Ovary (tissue), 9 donors: Measurements from ENCODE around the gene CRYBG2. TPM values are rescaled to one million over a fixed set of nuclear protein-coding genes. Genes with fewer than 3 reads are reported as not detected.
"Not testable (repeated sequence)": the region's sequence is repeated elsewhere in the genome, so short reads cannot be mapped to it uniquely, and the experiment has no call there.

Source experiments
- DNase-seq, 5 donors: peaks; one replicate each; pipeline ENCODE4 v3.0.0-alpha.2; 2019 to 2020
- H3K27ac ChIP-seq, 2 donors: fragments of 200-600 bp; one replicate each; pipeline versions ENCODE4 v1.5.1 to v1.8.0; 2019 to 2022
- H3K27me3 ChIP-seq: fragments of 200-600 bp; one replicate; pipeline ENCODE4 v1.8.0; 2022
- H3K36me3 ChIP-seq: fragments of 200-600 bp; sonication (generic); one replicate; pipeline ENCODE4 v1.5.1; 2019
- H3K4me1 ChIP-seq: one replicate; pipeline ENCODE4 v1.8.1; 2013; ENCODE audit warnings: mild to moderate bottlenecking, moderate library complexity; ENCODE audit not compliant: insufficient read depth
- H3K4me3 ChIP-seq: fragments of 200-600 bp; sonication (generic); one replicate; pipeline ENCODE4 v1.5.1; 2017
- H3K9me3 ChIP-seq, 2 donors: fragments of 200-600 bp in 1 of 2; sonication (generic) in 1 of 2; one replicate each; pipeline versions ENCODE4 v1.5.1 to v1.8.1; 2013 to 2019; ENCODE audit warnings: mild to moderate bottlenecking in 1 of 2, moderate library complexity in 1 of 2
- CTCF ChIP-seq, 3 donors: fragments of 450-650 bp in 2 of 3; fragments of 200-600 bp in 1 of 3; IDR thresholded peaks; one replicate each; pipeline versions ENCODE4 v1.5.1 to v1.8.0; 2016 to 2022; ENCODE audit warnings: antibody characterized with exemption in 3 of 3, mild to moderate bottlenecking in 1 of 3
- EP300 ChIP-seq: sonication (generic); formaldehyde crosslinking; IDR thresholded peaks from one replicate; pipeline ENCODE4 v1.6.1; 2017; ENCODE audit warnings: antibody characterized with exemption
- POLR2A ChIP-seq: fragments of 450-650 bp; IDR thresholded peaks from one replicate; pipeline ENCODE4 v1.6.1; 2017; ENCODE audit warnings: antibody characterized with exemption, mild to moderate bottlenecking, moderate library complexity
- WGBS, 3 donors: extraction: QIAGEN DNeasy Blood & Tissue Kit in 1 of 3; methylation state at CpG; one replicate each; pipeline versions ENCODE4 v1.1.5 to v1.1.7; 2013 to 2017; 5-methylcytosine and 5-hydroxymethylcytosine counted together
- intact Hi-C, 4 donors: fragments of 100-400 bp; cut with DNase I; formaldehyde crosslinking; loops; one replicate each; pipeline versions ENCODE4 v1.11.0 to v1.15.1; 2022 to 2023
- polyA plus RNA-seq, 2 donors: library from polyadenylated mRNA; stranded (reverse); fragments of 200-250 nt in 1 of 2; fragments of 350-450 nt in 1 of 2; fragmentation: Illumina TruSeq in 1 of 2; extraction: RNeasy Lipid Tissue Mini Kit (QIAGEN cat#74804) in 1 of 2; gene quantifications; one replicate each; pipeline ENCODE4 v1.2.3, GENCODE V29; 2013 to 2014
- total RNA-seq, 7 donors: library from RNA; depleted of rRNA in 2 of 7; stranded (reverse); fragments of >200 nt in 2 of 7; fragmentation: NEBNext Ultra II Directional in 3 of 7; extraction: Animal tissue kit (Norgen Biotek cat#: 25700) in 3 of 7; gene quantifications; one replicate each; pipeline versions ENCODE4 v1.1.0 to v1.2.4, GENCODE V29; 2016 to 2023
- donor health status: DM: no; HTN: no; CAD: no; lungs with moderate emphysema.
- donor health status: DM: no; HTN: no; CAD: no.
- donor health status: Bipolar disorder and iron deficiency.
- donor health status: DM: yes; HTN: yes; CAD: no.
- donor health status: DM: no; HTN: no; CAD: no.
- donor health status: DM: yes; HTN: yes; CAD: no.

CRYBG2 gene
- total and polyA plus RNA-seq, 9 donors: 0.11 to 2.3 (median 0.23) TPM; not detected in 6

DNA sequence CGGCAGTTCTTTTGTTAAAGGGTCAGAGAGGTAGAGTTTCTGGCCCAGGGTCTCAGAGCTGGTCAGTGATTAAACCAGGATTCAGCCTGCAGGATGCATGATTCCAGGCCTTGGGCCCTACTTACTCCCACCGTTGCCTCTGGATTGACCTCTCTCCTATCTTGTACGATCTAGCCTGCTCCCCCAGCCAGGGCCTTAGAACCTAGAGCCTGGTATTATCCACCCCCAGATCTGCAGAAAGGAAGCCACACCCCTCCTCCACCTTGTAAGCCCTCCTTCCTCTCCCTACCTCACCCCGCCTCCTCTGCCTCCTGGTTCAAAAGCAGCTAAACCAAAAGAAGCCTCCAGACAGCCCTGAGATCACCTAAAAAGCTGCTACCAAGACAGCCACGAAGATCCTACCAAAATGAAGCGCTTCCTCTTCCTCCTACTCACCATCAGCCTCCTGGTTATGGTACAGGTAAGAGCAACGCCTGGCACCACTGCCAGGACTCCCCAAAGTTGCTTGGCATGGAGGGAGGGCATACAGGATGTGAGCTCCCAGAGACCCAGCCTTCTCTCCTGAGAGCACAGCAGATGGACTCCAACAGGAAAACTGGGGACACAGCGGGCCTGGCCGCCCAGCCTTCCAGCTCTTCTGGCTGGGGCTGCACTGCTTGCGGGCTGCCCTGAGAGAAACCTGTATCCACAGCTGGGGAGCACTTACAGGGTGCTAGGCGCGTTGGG, 36.2 kb downstream of the CRYBG2 start, which contains the start of gene CD52:
Gene CD52, plus strand, starts transcription at position 347 of the 726 bp plus-strand sequence. Its CDS starts 60 bp downstream, at position 407.
- H3K9me3 ChIP-seq: no peaks in the 10 kb centered on the region
- H3K27me3 ChIP-seq: no peaks in the 10 kb centered on the region
- WGBS, 3 donors: 70 to 79% (median 74%) methylated on average over 12 of the region's 12 CpGs
- no peak within 1 kb of the TSS for H3K27ac ChIP-seq
- no peak within 1 kb of the TSS for H3K4me3 ChIP-seq
- intact Hi-C loops: no loop called here
- DNase-seq: no peak
- H3K4me1 ChIP-seq: no peaks in the 10 kb centered on the region
- TF ChIP-seq EP300 (no peak), CTCF (IDR thresholded peaks at IDR 0.05) (no peak), POLR2A (no peak)
- H3K36me3 ChIP-seq: no peaks in the 10 kb centered on the region

DNA sequence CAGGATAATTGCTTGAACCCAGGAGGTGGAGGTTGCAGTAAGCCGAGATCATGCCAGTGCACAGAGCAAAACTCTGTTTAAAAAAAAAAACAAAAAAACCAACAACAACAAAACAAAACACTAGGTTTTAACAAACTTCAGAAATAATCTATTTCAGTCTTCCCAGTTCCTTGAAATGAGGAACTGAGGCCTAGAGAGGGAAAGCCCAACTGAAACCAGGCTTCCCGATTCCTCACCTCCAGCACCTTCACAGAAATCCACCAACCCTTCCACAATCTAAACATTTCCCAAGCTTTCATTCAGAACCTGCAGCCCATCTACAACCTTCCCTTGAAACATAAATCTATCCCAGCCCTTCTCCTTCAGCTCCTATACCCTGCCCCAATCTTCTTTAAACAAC, 36.8 kb downstream of the CRYBG2 start:
- no peaks in the 10 kb centered on the region for H3K36me3 ChIP-seq
- no peaks in the 10 kb centered on the region for H3K9me3 ChIP-seq
- WGBS, 3 donors: 88 to 91% (median 90%) methylated on average over 2 of the region's 2 CpGs
- no peak overlapping the region for H3K27ac ChIP-seq
- TF ChIP-seq CTCF (IDR thresholded peaks at IDR 0.05): no peak
- no peak for TF ChIP-seq POLR2A
- no peak for TF ChIP-seq EP300
- intact Hi-C loops: no loop called here
- H3K4me1 ChIP-seq: no peaks in the 10 kb centered on the region
- DNase-seq: no peak
- no peaks in the 10 kb centered on the region for H3K27me3 ChIP-seq
- H3K4me3 ChIP-seq: no peak overlapping the region

GRCh38 chr1:26315874-26316850, 37.8 kb downstream of the CRYBG2 start:
- Histone ChIP-seq H3K9me3 (no peaks in the 10 kb centered on the region), H3K4me3 (no peak overlapping the region), H3K36me3 (no peaks in the 10 kb centered on the region), H3K27ac (no peak overlapping the region), H3K4me1 (no peaks in the 10 kb centered on the region), H3K27me3 (no peaks in the 10 kb centered on the region)
- no peak for DNase-seq
- intact Hi-C loops: no loop called here
- WGBS, 3 donors: 79 to 81% (median 80%) methylated on average over 8 of the region's 8 CpGs
- TF ChIP-seq EP300: no peak
- TF ChIP-seq POLR2A: no peak
- no peak for TF ChIP-seq CTCF (IDR thresholded peaks at IDR 0.05)

DNA sequence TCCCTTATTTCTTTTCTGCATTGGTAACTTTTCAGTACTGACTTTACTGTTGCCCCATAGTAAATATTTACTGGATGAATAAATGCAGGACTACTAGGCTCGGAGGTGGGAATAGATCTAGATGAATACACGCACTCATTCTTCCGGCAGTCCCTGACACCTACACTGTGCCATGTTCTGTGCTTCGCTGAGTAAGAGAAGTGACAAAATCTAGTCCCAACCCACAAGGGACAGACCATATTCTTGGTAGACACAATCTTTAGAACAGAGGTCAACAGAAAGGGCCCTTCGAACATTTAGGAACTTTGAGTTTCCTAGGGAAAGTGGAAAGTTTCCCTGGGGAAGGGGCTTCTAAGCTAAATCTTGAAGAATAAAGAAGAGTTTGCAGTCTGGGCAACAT, 39.4 kb downstream of the CRYBG2 start:
- no peaks in the 10 kb centered on the region for H3K36me3 ChIP-seq
- no peak overlapping the region for H3K27ac ChIP-seq
- no peaks in the 10 kb centered on the region for H3K4me1 ChIP-seq
- intact Hi-C loops: no loop called here
- no peak overlapping the region for H3K4me3 ChIP-seq
- no peaks in the 10 kb centered on the region for H3K9me3 ChIP-seq
- no peaks in the 10 kb centered on the region for H3K27me3 ChIP-seq
- 87 to 90% (median 87%) methylated on average over 5 of the region's 5 CpGs for WGBS, 3 donors
- no peak for DNase-seq
- TF ChIP-seq EP300 (no peak), POLR2A (no peak), CTCF (IDR thresholded peaks at IDR 0.05) (no peak)

DNA sequence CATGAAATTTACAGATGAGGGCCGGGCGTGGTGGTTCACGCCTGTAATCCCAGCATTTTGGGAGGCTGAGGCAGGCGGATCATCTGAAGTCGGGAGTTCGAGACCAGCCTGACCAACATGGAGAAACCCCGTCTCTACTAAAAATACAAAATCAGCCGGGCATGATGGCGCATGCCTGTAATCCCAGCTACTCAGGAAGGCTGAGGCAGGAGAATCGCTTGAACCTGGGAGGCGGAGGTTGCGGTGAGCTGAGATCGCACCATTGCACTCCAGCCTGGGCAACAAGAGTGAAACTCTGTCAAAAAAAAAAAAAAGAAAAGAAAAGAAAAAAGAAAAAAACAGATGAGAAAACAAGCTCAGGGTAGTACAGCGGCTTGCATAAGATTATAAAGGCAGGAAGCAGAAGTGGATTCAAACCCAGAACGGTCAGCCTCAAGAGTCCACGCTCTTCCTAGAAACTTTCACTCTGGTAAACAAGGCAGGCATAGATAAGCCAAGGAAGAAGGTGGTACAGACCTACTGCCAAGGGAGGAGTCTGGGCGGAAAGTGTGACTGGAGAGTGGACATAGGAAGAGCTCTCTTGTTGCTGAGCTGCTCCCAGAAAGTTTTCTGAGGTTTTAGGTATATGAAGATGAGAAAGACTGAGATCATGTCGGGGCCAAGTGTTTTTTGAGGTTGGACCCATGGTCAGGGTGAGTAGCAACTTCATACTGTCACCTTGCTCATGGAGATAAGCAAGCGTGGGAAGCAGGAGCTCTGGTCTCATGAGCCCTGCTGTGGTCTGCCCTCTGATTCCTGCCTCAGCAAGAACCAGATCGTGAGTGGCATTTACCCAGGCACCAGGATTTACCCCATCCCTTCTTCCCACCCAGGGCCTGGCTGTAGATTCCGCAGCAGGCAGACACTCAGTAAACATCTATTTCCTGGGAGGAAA, 45.7 kb downstream of the CRYBG2 start:
- intact Hi-C loops, H3K4me3 ChIP-seq, DNase-seq, H3K9me3 ChIP-seq, H3K36me3 ChIP-seq, H3K27me3 ChIP-seq, H3K27ac ChIP-seq, H3K4me1 ChIP-seq: not testable (repeated sequence)
- 85 to 86% (median 85%) methylated on average over 21 of the region's 21 CpGs for WGBS, 3 donors
